DMS53 treated with DMSO at 0.1 percent for 48 hours (cell line): ENCODE data around the gene HLA-DQA1.
"Not testable (repeated sequence)": the region's sequence is repeated elsewhere in the genome, so short reads cannot be mapped to it uniquely, and the experiment has no call there.

Experiments used
- DNase-seq: peaks from one replicate; lab custom pipeline; 2025; ENCODE audit not compliant: unreplicated experiment; lab: John Stamatoyannopoulos, UW

HLA-DQA1 gene

DNA sequence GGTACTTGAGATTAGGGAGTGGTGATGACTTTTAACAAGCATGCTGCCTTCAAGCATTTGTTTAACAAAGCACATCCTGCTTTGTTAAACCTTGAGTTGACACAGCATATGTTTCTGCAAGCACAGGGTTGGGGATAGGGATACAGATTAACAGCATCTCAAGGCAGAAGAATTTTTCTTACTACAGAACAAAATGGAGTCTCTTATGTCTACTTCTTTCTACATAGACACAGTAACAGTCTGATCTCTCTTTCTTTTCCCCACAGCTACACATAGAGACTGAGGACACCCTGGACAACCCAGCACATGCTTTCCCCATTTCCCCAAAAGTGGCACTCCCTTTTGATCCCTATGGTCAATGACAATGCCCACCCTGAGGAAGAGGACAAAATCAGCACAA is 20.6 kb downstream of the HLA-DQA1 start:
- DNase-seq: not testable (repeated sequence)

DNA sequence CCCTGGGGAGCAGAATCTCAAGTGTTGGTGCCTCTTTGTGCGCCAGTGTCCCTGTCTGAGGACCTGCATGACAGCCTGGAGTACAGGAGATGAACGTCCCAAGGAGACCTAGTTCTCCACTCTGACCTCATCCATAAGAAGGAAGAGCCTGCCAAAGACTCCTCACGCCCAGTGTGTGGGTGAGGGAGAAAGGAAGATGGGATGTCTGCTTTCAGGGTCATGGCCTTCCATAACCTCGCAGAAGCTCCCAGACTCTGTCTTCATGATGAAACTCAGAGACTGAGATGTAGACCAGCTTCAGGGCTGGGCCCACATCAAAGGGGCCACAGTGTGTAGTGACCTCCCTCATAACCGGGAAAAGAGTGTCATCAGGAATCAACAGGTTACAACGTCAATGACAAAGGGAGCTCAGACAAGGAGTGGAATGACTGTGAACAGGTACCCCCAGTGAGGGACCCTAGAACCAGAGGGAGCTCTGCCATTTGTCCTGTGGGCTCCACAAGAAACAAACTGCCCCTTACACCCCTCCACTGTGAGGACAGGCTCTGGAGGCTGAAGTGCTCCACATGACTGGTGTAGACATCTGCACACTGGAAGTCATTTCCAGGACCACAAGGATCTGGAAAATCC is 21.2 kb downstream of the HLA-DQA1 start:
- no peak for DNase-seq

DNA sequence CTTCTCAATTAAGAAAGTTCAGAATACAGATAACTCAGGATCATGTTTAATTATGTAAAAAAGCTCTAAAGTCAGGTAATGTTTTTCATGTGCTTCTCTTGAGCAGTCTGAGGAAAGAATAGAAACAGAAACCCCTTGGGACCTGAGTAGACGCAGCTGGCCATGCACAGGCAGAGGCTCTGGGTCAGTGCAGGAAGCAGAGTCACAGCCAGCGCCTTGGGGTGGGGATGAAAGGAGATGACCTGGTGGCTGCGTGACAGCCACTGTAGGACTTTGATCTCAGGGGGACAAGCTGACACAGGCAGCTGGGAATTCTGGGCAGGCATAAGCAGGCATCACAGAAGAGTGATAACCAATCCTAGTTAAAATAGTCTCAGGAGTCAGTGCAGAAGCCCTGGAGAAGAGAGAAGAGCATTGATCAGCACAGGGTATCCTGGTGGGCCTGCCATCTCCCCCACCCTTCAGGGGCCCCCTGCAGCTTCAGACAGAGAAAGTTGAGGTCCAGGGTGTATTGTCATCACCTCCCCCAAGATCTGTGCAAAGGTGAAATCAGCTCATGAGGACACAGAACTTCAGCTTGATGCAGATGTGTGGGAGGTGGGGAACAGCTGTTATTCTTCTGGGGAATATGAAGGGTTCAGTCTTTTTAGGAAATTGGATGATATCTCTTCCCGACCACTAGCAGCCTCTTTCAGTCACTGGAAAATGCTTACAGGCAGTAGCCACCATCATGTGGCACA is 22.8 kb downstream of the HLA-DQA1 start:
- no peak for DNase-seq

DNA sequence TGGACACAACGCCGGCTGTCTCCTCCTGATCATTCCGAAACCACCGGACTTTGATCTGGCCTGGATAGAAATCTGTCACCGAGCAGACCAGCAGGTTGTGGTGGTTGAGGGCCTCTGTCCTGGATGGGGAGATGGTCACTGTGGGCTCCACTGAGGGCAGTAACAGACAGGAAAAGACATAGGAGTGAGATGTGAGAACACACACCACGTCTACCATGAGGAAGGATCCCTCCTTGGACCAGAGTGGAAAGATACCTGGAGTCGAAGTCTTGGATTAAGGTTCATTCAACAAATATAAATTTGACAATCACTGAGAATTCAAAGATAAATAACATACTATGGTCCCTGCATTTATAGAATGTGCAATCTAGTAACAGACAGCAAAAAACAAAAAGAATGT is 24.9 kb downstream of the HLA-DQA1 start:
- no peak for DNase-seq

DNA sequence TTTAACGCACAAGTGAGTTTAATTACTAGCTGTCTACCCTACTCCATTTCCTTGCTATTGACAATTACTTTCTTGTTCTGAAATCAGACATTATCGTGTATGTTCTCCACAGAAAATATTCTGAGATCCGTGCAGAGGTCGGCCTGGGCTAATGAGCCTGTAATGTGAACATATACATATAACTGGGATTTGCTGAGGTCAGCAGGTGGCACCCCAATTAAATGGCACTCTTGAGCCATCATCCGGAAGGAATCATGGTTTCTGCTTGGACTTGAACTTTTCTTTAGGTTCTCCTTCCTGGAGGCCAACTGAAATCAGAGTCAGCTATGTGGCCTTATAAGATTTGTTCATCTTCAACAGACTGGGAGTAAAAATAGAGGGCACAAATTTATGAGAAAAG is 25.6 kb downstream of the HLA-DQA1 start:
- DNase-seq: no peak

DNA sequence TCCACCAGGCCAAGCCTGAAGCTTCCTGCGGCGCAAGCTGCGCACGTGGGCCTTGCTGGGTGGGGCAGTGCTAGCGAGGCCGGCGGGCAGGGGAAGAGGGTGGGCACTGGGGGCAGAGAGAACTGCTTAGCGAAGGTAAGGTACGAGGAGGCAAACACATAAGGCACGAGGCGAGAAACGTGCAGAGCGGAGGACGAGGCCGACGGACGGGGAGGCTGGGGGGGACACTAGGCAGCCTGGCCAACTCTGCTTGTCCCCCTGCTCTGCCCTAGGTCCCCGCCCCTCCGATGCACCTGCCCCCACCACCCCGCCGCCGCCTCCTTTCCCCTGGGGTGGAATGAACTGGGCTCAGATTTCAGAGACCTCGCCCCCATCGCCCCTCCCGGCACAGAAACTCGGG is 27.1 kb downstream of the HLA-DQA1 start:
- no peak for DNase-seq

DNA sequence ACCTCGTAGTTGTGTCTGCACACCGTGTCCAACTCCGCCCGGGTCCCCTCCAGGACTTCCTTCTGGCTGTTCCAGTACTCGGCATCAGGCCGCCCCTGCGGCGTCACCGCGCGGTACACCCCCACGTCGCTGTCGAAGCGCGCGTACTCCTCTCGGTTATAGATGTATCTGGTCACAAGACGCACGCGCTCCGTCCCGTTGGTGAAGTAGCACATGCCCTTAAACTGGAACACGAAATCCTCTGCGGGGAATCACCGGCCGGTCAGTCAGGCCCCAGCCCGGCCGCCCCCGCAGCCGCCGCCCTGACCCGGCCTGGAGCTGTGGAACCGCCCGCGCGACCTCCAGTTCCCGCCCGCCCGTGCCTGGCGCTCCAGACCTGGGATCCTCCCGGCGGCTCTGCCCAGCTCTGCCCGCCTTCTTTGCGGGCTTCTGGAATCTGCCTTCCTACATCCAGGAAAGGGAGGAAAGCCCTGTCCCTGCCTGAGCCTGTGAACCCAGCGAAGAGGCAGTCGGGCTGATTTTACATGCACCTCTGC is 27.7 kb downstream of the HLA-DQA1 start:
- DNase-seq: peak; percentile 27

DNA sequence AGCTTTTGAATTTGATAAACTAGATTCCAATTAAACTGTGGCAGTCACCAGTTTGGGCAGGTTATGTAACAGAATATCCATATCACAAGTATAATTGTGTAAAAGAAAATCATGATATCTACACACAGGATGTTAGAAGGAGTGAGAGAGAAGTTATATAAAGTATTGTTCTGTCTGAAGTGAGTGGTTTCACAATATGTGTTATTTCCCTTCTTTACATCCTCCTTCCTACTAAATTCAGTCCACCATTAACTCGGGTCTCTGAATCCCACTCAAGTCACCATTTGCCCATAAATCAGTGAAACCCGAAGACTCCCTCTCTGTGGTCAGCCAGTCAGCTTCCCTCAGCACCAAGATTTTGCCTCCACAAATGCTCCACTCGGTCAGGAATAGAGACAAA is 28.5 kb downstream of the HLA-DQA1 start:
- no peak for DNase-seq

DNA sequence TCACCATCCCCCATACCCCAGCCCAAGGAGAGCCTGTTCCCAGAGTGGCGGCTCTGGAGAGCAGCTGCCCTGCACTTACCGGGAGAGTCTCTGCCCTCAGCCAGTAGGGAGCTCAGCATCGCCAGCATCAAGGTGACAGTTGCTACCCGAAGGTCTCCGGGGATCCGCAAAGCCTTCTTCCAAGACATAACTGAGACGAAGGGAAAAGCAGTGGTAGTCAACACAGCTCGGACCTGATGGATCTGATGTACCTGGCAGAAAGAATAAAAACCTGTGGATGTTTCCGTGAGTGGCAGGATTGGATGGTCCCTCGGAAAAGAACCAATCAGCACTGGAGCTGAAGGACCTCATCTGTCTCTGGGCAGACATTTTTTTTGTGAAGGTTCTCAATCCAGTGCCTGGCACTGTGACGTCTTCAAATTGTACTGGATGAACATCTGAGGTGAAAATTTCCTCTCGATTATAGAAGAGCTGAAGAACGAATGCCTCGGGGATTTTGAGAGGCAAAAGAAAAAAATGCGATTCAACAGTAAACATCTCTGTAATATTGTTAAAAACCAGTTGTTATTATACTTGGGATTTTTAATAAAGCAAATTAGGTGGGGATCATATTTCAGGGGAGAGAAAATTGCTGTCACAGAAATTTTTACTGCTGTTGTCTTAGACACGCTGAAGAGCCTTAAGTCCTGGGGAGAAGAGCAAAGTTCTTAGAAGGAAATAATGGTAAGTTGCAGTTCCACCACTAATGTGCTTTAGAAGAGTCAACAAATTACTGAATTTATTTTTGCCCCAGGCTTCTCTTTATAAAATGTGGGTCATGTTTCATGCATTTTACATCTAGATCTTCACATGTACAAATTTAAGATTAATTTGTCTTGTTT is 29.5 kb downstream of the HLA-DQA1 start, which contains the start of gene HLA-DQB1:
Gene HLA-DQB1 (minus strand): TSS at position 238 of the 881 bp plus-strand sequence. CDS start 50 bp downstream, at position 188.
- DNase-seq: peak; percentile 79

DNA sequence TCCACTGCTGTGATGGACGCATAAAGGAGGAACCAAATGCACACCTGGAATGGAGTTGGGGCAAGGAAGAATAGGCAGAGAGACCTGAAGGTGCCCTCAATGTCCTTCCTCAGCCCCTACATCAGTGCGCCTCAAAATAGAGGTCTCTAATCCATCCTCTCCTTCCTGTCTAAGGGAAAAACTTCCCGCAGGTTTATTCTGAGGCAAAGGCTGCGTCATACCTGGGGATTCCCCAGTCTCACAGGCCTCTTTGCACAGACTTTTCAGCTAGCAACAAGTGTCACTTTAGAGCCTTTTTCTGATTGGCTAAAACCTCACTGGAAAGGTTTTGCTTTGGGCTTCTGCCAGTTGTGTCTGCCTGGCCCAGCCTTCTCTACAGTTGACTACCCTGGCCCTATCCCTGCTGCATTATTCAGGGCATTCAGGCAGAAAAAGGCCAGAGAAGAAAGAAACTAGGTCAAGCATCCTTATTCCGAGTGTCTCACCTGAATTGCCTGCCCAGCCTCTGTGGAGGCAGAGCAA is 31.1 kb downstream of the HLA-DQA1 start:
- peak; percentile 74 for DNase-seq

DNA sequence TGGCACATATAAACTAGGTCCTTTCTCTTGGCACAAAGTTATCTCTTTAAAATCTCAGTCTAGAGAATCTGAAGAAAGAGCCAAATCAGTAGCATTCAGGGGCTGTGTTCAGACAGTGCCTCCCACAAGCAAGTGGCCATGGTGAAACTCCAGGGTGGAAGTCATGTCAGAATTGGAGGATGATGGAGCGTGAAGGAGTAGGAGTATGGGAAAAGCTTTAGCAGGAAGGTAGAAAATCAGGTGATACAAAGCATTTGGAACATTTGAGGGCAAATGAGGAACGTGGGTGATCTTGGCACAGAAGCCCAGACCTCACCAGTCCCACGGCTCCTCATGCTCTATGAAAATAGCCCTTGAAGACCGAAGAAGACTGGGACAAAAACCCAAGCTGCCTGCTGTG is 32.0 kb downstream of the HLA-DQA1 start:
- no peak for DNase-seq

DNA sequence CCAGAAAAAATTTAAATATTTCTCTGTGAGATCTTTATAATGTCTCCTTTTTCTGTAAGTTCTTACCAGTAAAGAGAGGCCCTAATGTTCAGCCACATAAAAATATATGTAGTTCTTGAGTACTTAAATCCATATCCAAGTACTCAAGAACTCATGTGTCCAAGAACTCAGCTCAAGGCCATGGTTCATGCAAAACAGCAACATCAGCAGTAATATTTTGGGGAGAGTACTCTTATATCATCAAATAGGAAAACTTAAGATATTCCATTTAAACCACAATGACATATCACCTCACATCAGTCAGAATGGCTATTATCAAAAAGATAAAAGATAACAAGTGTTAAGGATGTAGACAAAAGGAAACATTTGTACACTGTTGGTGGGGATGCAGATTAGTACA is 32.7 kb downstream of the HLA-DQA1 start:
- DNase-seq: no peak

DNA sequence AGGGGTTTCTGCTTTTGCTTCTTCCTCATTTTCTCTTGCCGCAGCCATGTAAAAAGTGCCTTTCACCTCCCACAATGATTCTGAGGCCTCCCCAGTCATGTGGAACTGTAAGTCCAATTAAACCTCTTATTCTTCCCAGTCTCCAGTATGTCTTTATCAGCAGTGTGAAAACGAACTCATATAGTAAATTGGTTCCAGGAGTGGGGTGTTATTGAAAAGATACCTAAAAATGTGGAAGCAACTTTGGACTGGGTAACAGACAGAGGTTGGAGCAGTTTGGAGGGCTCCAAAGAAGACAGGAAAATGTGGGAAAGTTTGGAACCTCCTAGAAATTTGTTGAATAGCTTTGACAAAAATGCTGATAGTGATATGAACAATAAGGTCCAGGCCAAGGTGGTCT is 34.7 kb downstream of the HLA-DQA1 start:
- DNase-seq: not testable (repeated sequence)

DNA sequence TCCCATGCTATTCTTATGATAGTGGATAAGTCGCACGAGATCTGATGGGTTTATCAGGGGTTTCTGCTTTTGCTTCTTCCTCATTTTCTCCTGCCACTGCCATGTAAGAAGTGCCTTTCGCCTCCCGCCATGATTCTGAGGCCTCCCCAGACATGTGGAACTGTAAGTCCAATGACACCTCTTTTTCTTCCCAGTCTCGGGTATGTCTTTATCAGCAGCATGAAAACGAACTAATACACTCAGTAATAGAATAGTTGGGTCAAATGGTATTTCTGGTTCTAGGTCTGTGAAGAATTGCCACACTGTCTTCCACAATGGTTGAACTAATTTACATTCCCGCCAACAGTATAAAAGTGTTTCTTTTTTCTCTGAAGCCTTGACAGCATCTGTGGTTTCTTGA is 36.9 kb downstream of the HLA-DQA1 start:
- not testable (repeated sequence) for DNase-seq

DNA sequence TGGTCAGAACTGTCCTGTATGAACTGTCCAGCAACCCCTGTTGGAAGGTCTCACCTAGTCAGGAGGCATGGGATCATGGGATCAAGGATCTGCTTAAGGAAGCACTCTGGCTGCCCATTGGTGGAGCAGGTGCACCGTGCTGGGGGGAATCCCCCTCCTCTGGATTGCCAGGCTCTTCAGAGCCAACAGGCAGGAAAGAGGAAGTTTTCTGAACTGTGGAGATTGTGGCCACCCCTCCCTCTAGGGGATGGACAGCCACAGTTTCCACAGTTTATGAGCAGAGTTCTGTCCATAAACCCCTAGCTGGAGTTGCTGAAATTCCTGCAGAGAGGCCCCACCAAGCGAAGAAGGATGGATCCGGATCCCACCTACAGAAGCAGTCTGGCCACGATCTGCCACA is 42.3 kb downstream of the HLA-DQA1 start:
- DNase-seq: no peak

DNA sequence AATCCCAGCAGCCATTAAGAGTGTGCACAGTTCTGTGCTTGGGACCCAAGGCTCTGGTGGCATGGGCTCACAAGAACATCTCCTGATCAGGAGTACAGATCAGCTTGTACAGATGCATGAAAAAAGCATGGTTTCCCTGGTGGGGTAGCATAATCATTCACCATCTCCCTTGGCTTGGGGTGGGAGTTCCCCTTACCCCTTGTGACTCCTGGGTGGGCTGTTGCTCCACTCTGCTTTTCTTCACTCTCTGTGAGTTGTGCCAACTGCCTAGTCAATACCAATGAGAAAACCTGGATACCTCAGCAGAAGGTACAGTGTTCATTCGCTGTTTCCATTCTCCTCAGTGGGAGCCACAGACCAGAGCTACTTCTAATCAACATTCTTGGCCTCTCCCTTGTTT is 42.8 kb downstream of the HLA-DQA1 start:
- DNase-seq: no peak

DNA sequence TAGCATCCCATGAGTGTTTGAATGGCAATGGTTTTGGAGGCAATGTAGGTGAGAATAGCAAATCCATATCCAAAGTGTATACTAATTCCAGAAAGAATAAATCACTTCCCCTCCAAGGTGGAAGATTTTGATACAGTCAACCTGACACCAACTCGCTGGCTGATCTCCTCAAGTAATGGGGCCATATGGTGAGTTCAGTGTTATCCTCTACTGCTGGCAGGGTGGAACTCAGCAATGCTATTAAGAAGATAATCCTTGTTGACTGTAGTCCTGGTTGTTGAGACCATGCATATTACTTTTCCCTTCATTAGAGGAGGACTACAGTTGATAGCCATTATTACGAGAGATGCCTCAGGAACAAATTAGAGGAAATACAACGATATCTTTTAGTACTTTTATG is 47.0 kb downstream of the HLA-DQA1 start:
- DNase-seq: no peak

DNA sequence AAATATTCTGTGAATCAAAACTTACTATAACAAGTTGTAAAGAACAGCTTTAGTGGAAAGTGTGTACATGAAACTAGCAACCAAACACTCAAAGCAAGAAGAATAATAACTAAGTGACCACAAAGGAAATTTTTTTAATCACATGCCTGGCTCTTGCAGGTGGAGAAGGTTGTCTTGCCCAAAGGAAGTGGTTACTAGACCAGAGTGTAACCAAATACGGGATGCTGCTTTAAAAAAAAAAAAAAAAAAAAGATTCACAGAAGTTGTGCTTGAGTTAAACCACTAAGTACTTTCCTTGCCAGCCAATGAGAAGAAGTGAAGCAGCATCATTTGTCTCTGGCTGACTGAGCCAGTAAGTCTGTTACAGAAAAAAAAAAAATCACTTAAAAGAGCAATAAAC is 48.4 kb downstream of the HLA-DQA1 start:
- DNase-seq: no peak

DNA sequence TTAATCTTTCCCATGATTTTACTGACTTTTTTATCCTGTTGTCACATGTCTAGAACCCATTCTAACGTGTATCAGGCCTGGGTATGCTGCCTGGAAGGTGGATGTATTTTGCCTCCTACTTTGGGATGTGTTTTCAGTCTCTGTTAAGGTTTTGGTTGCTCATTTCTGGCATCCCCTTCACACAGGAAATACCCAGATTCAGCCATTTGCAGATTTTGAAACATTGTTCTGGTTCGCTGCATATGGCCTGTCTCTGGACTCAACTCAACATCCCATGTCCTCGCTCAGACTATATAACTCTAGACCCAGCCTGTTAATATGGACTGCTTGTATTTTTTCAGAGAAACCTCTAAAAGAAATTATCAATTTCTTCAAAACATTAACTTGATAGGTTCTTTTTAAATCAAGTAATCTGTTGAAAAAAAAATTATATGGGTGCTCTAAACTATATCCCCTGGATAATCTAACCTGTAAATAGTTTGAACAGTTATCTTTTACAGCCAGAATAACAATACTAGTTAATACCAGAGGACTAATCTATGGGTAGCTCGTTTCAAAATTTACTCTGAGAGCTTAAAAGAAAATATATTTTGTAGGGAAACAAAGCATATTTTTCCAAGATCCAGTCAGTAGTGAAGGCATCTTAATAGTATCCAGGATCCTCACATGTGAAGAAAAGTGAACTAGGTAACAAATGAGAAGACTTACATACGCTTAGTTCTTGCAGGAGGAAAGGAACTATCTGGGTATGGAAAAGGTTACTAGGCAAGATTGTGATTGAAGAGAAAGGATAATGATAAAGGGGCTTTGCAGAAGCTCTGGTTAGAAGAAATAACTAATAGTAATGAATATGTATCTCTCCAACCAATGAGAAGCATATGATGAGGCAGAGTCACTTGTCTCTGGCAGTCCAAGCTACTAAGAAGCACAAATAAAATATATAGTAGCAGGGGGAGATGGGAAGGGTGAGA is 52.6 kb downstream of the HLA-DQA1 start:
- DNase-seq: no peak

DNA sequence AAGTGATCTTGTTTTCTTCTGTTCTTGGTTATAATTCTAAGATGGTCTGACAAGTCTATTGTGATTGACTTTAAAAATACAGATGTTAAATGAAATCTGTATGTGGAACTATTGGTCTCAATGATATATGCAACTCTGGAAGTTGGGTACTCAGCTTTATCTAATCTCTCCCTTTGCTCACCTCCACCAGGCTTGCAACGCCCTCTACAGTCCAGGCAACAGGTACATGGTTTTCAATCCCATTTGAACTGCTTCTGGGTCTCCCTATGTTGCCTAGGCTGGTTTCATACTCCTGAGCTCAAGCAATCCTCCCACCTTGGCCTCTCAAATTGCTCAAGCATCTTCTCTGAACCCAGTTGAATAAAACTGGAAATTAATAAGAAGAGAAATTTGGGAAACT is 54.8 kb downstream of the HLA-DQA1 start:
- peak; percentile 73 for DNase-seq
